C4-2B (cell line): ENCODE data around the gene PRDX5.

Source experiments
- H3K27ac ChIP-seq: fragments of 450-650 bp; 2 replicates; pipeline ENCODE4 v1.5.1; 2017
- CTCF ChIP-seq: fragments of 450-650 bp; conservative IDR thresholded peaks from 2 replicates; pipeline ENCODE4 v1.5.1; 2017; ENCODE audit warnings: mild to moderate bottlenecking
- ZFX ChIP-seq: fragments of 450-650 bp; IDR thresholded peaks from 2 replicates; pipeline ENCODE4 v1.6.1; 2017

PRDX5 gene

GRCh38 chr11:64286801-64287159 lies 31.1 kb upstream of the PRDX5 start:
- TF ChIP-seq CTCF (no peak), ZFX (no peak)
- H3K27ac ChIP-seq: peak overlapping the region; percentile 87; the same call in 1 of the 2 replicates

- H3K27ac ChIP-seq: no peak overlapping the region
- no peak for TF ChIP-seq ZFX
- TF ChIP-seq CTCF: no peak
Measured at GRCh38 chr11:64287676-64288352, 30.1 kb upstream of the PRDX5 start.

GRCh38 chr11:64288353-64288750 lies 29.6 kb upstream of the PRDX5 start:
- TF ChIP-seq ZFX (no peak), CTCF (no peak)
- H3K27ac ChIP-seq: no peak overlapping the region

- no peak overlapping the region for H3K27ac ChIP-seq
- TF ChIP-seq CTCF (no peak), ZFX (no peak)
Measured at GRCh38 chr11:64289002-64289564, 28.8 kb upstream of the PRDX5 start.

GRCh38 chr11:64290352-64291261 lies 27.3 kb upstream of the PRDX5 start:
- H3K27ac ChIP-seq: no peak overlapping the region
- TF ChIP-seq CTCF (no peak), ZFX (no peak)

- H3K27ac ChIP-seq: no peak within 1 kb of the TSS
- no peak for TF ChIP-seq ZFX
- no peak for TF ChIP-seq CTCF
Measured at GRCh38 chr11:64291262-64291751, 26.6 kb upstream of the PRDX5 start, which contains the start of gene KCNK4. TSS of gene KCNK4 (plus strand) at chr11:64291302. CDS start at chr11:64293019, 1,717 bp downstream.
